Right forelimb (tissue), 1 donor: ENCODE data around the gene MNAT1.

Experiments
- DNase-seq: peaks from one replicate; pipeline ENCODE4 v3.0.0-alpha.2; 2018

MNAT1 gene

DNA sequence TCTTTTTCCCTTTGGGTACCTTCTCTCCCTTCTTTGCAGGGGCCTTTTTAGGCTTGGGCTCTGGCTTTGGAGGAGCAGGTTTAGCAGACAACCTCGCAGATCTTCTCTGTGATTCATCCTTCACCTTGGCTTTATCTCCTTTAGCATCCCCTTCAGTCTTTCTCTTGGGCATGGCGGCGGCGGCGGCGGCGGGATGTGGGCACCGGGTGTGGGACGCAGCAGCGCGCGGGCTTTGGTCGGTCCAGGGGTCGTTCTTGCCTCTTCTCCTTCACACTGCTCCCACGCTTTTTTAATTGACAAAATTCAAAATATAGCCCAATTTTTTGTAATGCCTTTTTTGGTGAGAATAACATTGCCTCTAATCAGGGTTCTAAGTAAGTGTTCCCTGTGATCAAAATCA, 237.7 kb downstream of the MNAT1 start:
- DNase-seq = no peak

DNA sequence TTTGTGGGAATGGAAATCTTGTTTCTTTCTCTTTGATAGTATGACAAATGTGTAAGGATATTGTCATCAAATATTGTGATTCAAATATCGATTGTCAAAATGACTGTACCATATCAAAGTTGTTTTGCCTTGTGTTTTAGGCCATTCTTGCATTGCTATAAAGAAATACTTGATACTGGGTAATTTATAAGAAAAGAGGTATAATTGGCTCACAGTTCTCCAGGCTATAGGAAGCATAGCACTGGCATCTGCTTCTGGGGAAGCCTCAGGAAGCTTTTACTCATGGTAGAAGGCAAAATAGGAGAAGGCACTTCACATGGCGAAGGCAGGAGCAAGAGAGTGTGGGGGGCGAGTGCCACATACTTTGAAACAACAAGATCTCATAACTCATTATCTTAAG, 238.5 kb downstream of the MNAT1 start:
- DNase-seq = no peak

DNA sequence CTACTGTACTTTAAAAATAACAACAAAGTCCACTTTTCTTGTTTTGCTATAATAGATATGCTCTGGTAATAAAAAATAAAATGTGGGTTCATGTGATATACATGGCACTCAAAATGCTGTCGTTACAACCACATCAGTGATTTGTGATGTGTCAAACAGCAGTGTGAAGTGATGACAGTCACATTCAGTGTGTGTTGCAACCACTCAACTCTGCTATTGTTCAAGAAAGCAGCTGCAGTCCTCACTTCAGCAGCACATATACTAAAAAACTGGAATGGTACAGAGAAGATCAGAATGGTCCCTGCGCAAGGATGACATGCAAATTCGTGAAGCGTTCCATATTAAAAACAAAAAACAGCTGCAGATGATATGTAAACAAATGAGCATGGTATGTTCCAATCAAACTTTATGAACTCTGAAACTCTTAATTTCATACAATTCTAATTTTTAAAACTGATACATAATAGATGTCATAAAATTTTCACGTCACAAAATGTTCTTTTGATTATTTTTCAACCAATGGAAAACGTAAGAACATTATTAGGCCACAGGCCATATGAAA, 239.6 kb downstream of the MNAT1 start:
- DNase-seq = no peak

GRCh38 chr14:60975551-60975950, 241.0 kb downstream of the MNAT1 start:
- DNase-seq = no peak

- DNase-seq = no peak
Observed at GRCh38 chr14:60977847-60978246, 243.3 kb downstream of the MNAT1 start.

GRCh38 chr14:60980811-60981632, 246.5 kb downstream of the MNAT1 start, which contains the start of the genes SLC38A6 and TRMT5:
Gene SLC38A6 (plus strand): TSS chr14:60981245. CDS start chr14:60981278, 33 bp downstream.
Gene TRMT5 (minus strand): TSS chr14:60981079. CDS start chr14:60980973, 106 bp downstream.
- peak; percentile 98 for DNase-seq

GRCh38 chr14:60981633-60982455, 247.3 kb downstream of the MNAT1 start:
- no peak for DNase-seq

DNA sequence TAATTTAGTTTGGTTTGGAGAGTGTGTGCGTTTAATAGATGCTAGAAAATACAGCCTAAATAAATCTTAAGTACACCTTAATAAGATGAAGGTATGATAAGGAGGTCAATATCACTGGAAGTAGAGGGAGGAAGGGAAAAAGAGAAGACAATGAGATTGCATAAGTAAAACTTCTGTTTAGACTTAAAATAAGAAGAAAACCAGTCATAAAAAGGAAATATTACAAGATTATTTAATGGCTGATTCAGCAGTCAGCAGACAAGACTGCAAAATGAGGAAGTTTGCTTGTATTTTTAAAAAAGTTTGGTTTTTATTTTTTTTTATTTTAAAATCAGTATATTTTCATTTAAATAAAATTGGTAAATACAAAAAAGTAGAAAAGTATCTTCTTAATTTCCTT, 249.6 kb downstream of the MNAT1 start:
- DNase-seq = no peak

DNA sequence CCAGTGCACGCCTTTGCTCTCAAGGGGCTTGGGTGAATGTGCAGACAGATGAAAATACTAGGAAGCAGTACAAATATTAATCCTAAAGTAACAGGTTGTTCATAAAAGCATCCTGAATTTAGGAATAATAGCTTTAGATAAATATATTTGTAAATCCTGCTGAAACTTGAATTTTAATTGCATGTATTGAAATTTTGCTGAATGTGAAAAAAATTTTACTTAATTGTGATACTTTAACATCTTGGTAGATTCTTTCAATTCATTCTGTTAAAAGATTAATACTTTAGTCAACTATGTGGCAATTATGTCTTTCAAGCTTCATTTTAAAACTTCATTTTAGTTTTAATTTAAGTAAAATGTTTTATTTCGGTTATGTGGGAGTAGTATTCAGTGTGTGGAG, 251.9 kb downstream of the MNAT1 start:
- no peak for DNase-seq

DNA sequence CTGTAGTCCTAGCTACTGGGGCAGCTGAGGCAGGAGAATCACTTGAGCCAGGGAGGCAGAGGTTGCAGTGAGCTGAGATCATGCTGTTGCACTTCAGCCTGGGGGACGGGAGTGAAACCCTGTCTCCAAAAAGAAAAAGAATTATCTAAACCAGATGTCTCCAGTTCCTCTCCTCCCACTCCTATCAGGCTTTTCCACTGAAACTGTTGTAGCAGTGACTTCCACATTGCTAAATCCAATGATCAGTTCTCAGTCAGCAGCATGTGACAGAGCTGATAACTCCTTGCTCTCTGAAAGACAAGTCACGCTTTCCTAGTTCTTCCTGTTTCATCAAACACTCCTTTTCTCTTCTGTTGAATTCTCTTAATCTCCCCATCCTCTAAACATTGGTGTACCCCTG, 255.0 kb downstream of the MNAT1 start:
- DNase-seq = no peak

DNA sequence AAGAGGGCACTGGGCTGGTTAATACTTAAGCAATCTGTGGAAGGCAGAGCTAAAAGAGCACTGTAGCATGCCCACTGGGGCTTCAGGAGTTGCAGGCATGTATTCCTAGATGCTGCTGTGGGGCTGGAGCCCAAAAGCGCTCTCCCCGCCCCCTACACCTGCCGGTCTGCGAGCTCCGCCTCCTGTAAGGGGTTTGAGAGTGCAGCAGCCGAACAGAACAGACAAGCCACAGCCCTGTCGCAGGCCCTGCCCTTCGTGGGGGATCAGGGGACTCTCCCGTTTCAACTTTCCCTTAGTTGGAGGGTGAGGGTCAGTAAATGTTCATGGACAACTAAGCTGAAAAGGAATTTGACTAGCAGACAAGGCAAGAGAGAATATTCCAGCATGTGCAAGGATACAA, 264.1 kb downstream of the MNAT1 start:
- no peak for DNase-seq

DNA sequence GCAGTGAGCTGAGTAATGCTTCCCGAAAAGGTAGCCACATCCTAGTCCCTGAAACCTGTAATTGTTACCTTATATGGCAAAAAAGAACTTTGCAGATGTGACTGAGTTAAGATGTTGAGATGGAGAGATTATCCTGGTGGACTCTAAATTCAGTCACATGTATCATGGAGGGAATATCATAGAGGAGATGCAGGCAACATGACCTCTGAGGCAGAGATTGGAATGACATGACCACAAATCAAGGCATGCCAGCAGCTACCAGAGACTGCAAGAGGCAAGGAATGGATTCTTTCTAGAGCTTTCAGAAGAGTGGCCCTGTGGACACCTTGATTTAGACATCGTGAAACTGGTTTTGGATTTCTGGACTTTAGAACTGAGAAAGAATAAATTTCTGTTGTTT, 265.0 kb downstream of the MNAT1 start:
- no peak for DNase-seq

- no peak for DNase-seq
Observed at GRCh38 chr14:61003571-61003970, 269.0 kb downstream of the MNAT1 start.

GRCh38 chr14:61019537-61019936, 285.0 kb downstream of the MNAT1 start:
- DNase-seq = no peak
